ENCODE results near the gene ITPK1. TPM values are rescaled to one million over a fixed set of nuclear protein-coding genes. Genes with fewer than 3 reads are reported as not detected.
A peak's percentile ranks its signal among the peaks of the same experiment; 100 is the strongest.

ITPK1 gene
- total and polyA plus RNA-seq, 2 experiments from 2014 or later: 33.0 to 42.9 TPM

DNA sequence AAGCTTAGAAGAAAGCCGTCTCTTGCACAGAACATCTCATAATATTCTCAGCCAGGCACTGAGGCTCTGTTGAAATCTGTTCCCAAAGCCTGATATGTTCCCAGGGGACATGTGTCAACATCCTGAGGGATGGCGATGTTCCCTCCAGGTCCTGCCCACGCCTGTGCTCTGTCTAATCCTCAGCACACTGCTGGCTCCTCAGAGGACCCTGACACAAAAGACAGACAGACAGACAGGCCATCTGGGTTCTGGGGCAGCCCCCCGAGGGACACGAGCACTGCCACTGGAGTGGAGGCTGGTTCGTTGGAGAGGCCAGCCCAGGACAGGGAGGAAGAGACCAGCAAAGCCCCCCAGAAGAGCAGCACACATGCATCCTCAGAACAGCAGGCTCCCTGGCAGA lies 165.0 kb downstream of the ITPK1 start:
- TF ChIP-seq, protein P1, sequence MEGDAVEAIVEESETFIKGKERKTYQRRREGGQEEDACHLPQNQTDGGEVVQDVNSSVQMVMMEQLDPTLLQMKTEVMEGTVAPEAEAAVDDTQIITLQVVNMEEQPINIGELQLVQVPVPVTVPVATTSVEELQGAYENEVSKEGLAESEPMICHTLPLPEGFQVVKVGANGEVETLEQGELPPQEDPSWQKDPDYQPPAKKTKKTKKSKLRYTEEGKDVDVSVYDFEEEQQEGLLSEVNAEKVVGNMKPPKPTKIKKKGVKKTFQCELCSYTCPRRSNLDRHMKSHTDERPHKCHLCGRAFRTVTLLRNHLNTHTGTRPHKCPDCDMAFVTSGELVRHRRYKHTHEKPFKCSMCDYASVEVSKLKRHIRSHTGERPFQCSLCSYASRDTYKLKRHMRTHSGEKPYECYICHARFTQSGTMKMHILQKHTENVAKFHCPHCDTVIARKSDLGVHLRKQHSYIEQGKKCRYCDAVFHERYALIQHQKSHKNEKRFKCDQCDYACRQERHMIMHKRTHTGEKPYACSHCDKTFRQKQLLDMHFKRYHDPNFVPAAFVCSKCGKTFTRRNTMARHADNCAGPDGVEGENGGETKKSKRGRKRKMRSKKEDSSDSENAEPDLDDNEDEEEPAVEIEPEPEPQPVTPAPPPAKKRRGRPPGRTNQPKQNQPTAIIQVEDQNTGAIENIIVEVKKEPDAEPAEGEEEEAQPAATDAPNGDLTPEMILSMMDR (IDR thresholded peaks at IDR 0.05; ENCODE audit: low read depth, low read length): no peak
- no peak for DNase-seq (ENCODE audit: low read depth in 1 of 2, low spot score in 1 of 2)

DNA sequence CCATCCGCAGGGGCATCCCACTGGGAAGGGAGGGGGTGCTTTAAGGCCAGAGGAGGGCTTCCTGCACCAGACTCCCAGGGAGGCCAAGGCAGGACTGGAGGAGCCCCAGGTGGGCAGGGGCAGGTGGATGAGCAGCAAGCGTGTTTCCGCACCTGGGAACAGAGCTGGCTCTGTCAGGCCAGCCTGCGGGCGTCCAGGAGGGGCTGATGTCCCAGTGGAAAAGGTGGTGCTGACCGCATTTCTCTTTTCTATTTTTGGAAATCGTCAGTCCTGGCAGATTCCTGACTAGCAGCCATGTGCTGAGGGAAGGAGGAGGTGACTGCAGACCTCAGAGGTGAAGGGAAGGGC lies 165.6 kb downstream of the ITPK1 start:
- Histone ChIP-seq H3K4me3 (no peak overlapping the region), H3K9me3 (ENCODE audit: low read depth) (no peaks in the 10 kb centered on the region), H3K27me3 (no peaks in the 10 kb centered on the region), H3K36me3 (no peaks in the 10 kb centered on the region), H3K4me1 (ENCODE audit: low read depth) (no peaks in the 10 kb centered on the region), H3K27ac (no peak overlapping the region)
- TF ChIP-seq, protein P1 (IDR thresholded peaks at IDR 0.05; ENCODE audit: low read depth, low read length): no peak
- peak in 1 of 2 donors; percentile 29 for DNase-seq (ENCODE audit: low read depth in 1 of 2, low spot score in 1 of 2)

More for the DNA sequence above, 165.0 kb downstream of the ITPK1 start:
- Histone ChIP-seq H3K4me1 (ENCODE audit: low read depth) (no peaks in the 10 kb centered on the region), H3K27me3 (no peaks in the 10 kb centered on the region), H3K9me3 (ENCODE audit: low read depth) (no peaks in the 10 kb centered on the region), H3K4me3 (no peak overlapping the region), H3K27ac (no peak overlapping the region), H3K36me3 (no peaks in the 10 kb centered on the region)

DNA sequence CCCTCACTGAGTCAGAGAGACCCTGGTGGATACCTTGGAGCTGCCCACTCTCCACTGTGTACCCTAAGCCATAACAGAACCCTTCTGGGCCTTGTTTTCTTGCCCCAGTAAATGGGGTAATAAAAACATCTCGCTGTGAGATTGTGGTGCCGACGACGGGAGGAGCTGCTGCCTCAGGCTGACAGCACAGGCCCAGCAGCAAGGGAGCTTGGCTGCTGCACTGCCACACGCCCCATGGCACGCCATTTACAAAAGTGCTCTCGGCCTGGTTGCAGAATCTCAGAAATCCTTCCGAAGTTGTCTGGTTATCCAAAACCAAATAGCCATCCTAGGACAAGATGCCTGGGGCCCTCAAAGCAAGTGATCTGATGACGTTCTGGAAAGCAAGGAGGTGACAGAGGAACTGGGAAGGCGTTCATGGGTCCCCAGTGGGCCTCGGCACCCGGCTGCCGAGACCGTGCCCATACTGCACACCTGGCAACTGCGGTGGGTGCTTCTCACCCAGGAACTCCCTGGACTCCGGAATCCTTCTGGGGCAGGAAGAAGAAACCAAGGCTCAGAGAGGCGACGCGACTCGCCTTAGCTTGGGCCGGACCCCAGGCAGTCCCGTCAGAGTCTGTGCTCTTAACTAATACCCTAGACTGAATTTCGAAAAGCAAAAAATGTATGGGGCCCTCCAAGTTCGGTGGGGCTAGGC lies 166.1 kb downstream of the ITPK1 start:
- Histone ChIP-seq H3K27ac (no peak overlapping the region), H3K4me3 (no peak overlapping the region), H3K9me3 (ENCODE audit: low read depth) (no peaks in the 10 kb centered on the region), H3K36me3 (no peaks in the 10 kb centered on the region), H3K27me3 (no peaks in the 10 kb centered on the region), H3K4me1 (ENCODE audit: low read depth) (no peaks in the 10 kb centered on the region)
- TF ChIP-seq, protein P1 (IDR thresholded peaks at IDR 0.05; ENCODE audit: low read depth, low read length): no peak
- no peak for DNase-seq (ENCODE audit: low read depth in 1 of 2, low spot score in 1 of 2)

DNA sequence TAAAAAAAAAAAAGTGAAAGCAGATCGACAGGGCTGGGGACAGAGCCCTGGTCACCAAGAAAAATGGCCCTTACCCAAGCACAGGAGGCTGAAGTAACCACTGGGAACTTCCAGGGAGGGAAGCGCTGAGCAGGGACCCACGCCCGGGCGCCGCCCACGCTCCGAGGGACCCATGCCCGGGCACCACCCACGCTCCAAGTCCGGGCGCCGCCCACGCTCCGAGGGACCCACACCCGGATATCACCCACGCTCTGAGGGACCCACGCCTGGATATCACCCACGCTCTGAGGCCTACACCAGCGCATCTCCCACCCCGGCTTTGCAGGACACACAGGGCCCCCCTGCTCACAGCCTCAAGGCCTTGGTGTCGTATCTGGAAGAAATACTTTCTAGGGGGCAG lies 167.1 kb downstream of the ITPK1 start:
- no peaks in the 10 kb centered on the region for H3K27me3 ChIP-seq
- no peak overlapping the region for H3K4me3 ChIP-seq
- TF ChIP-seq, protein P1 (IDR thresholded peaks at IDR 0.05; ENCODE audit: low read depth, low read length): no peak
- no peak for DNase-seq (ENCODE audit: low read depth in 1 of 2, low spot score in 1 of 2)
- no peaks in the 10 kb centered on the region for H3K4me1 ChIP-seq (ENCODE audit: low read depth)
- H3K36me3 ChIP-seq: no peaks in the 10 kb centered on the region
- H3K9me3 ChIP-seq (ENCODE audit: low read depth): no peaks in the 10 kb centered on the region
- H3K27ac ChIP-seq: no peak overlapping the region

DNA sequence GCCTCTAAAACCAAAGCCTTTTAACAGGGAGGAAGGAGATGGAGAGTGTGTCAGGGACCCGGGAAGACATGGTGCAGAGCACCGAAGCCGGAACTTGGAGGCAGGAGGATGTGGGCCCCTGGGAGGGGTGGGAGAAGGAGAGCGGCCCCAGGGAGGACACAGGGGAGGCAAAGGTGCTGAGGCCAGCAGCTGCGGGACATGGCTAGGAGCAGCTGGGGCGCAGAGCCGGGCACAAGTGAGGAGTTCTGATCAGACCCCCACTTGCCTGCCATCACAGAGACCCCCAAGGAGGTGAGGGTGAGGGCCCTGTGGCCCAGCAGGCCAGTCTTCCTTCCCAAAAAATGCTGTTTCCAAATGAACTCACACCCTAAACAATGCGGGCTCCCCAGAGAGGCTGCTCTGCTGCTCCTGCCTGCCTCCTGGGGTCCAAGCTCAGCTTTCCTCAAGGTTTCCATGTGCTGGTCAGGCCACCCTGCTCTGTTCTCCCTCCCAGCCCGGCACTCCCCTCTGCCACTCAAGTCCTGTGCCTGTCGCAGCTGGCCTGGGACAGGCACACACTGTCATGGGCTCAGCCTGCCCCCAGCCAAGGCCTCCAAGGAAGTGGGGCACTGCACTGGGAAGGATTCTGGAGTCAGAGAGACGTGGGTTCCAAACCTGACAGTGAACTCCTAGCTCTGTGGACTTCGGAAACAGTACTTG lies 168.7 kb downstream of the ITPK1 start:
- H3K36me3 ChIP-seq: no peaks in the 10 kb centered on the region
- no peaks in the 10 kb centered on the region for H3K27me3 ChIP-seq
- TF ChIP-seq, protein P1 (IDR thresholded peaks at IDR 0.05; ENCODE audit: low read depth, low read length): no peak

More for the DNA sequence above, 168.7 kb downstream of the ITPK1 start:
- Histone ChIP-seq H3K4me3 (no peak overlapping the region), H3K27ac (no peak overlapping the region), H3K4me1 (ENCODE audit: low read depth) (no peaks in the 10 kb centered on the region), H3K9me3 (ENCODE audit: low read depth) (no peaks in the 10 kb centered on the region)
- DNase-seq (ENCODE audit: low read depth in 1 of 2, low spot score in 1 of 2): no peak
